AG08396 (cell line): ENCODE data around the gene BTBD2.
"Not testable (repeated sequence)": the region's sequence is repeated elsewhere in the genome, so short reads cannot be mapped to it uniquely, and the experiment has no call there.

Experiments used
- DNase-seq: peaks from one replicate; pipeline ENCODE4 v3.0.0; 2012; ENCODE audit warnings: low spot score, mixed read lengths

The BTBD2 gene

GRCh38 chr19:2039959-2040646 lies 24.6 kb upstream of the BTBD2 start:
- no peak for DNase-seq

GRCh38 chr19:2039089-2039958 lies 23.8 kb upstream of the BTBD2 start:
- DNase-seq, result no peak

- DNase-seq, result no peak
Measured at GRCh38 chr19:2038284-2039088, 23.0 kb upstream of the BTBD2 start.

GRCh38 chr19:2037651-2038255 lies 22.2 kb upstream of the BTBD2 start:
- no peak for DNase-seq

- no peak for DNase-seq
Measured at GRCh38 chr19:2036424-2036823, 20.9 kb upstream of the BTBD2 start.

GRCh38 chr19:2035590-2035991 lies 20.1 kb upstream of the BTBD2 start:
- DNase-seq, result no peak

GRCh38 chr19:2034729-2035589 lies 19.4 kb upstream of the BTBD2 start:
- peak; percentile 72 for DNase-seq

- DNase-seq, result not testable (repeated sequence)
Measured at GRCh38 chr19:2034253-2034652, 18.7 kb upstream of the BTBD2 start.

GRCh38 chr19:2033825-2034159 lies 18.3 kb upstream of the BTBD2 start:
- no peak for DNase-seq

GRCh38 chr19:2033115-2033824 lies 17.8 kb upstream of the BTBD2 start:
- no peak for DNase-seq

- peak; percentile 89 for DNase-seq
Measured at GRCh38 chr19:2032296-2032941, 16.9 kb upstream of the BTBD2 start.

- no peak for DNase-seq
Measured at GRCh38 chr19:2027361-2027760, 11.8 kb upstream of the BTBD2 start.

GRCh38 chr19:2026770-2027169 lies 11.3 kb upstream of the BTBD2 start:
- no peak for DNase-seq

- DNase-seq, result no peak
Measured at GRCh38 chr19:2022289-2022688, 6.8 kb upstream of the BTBD2 start.

GRCh38 chr19:2021453-2022140 lies 6.1 kb upstream of the BTBD2 start:
- no peak for DNase-seq

GRCh38 chr19:2018752-2019151 lies 3.2 kb upstream of the BTBD2 start:
- no peak for DNase-seq

- DNase-seq, result peak; percentile 89
Measured at GRCh38 chr19:2016041-2016807, 710 bp upstream of the BTBD2 start.

GRCh38 chr19:2014731-2015607 lies 545 bp downstream of the BTBD2 start:
- peak; percentile 78 for DNase-seq
